Peyer's patch (tissue), 4 donors: ENCODE measurements around the gene KRT26.

Source experiments
- CTCF ChIP-seq, 6 experiments: fragments of 450-650 bp in 4 of 6; fragments of 200-600 bp in 2 of 6; sonication (generic) in 1 of 6; IDR thresholded peaks; one replicate each; pipeline ENCODE4 v1.5.1; 2017 to 2019; ENCODE audit warnings: antibody characterized with exemption in 6 of 6, mild to moderate bottlenecking in 3 of 6, moderate library complexity in 1 of 6
- POLR2A ChIP-seq, 2 donors: fragments of 450-650 bp; IDR thresholded peaks; one replicate each; pipeline ENCODE4 v1.5.1; 2017; ENCODE audit warnings: antibody characterized with exemption in 2 of 2, mild to moderate bottlenecking in 2 of 2, moderate library complexity in 2 of 2

- TF ChIP-seq POLR2A (IDR thresholded peaks at IDR 0.05): no peak
- TF ChIP-seq CTCF (IDR thresholded peaks at IDR 0.05): no peak
Measured at GRCh38 chr17:40795019-40795667, 23.1 kb upstream of the KRT26 start.
